HEK293 (cell line): ENCODE measurements around the gene ZBTB25.

Experiments
- CTCF ChIA-PET: fragments of 350-600 bp; formaldehyde crosslinking; extraction: SDS; loops from one replicate; lab custom pipeline; 2021; ENCODE audit warnings: antibody characterized with exemption; lab: Yijun Ruan, JAX
- POLR2A ChIA-PET: fragments of 300-600 bp; formaldehyde crosslinking; extraction: SDS; loops from one replicate; lab custom pipeline; 2020; ENCODE audit warnings: antibody characterized with exemption, inconsistent platforms; lab: Yijun Ruan, JAX
- H3K27ac ChIP-seq: fragments of 200-500 bp; sonication (Bioruptor generic); 2 replicates; pipeline ENCODE4 v1.5.1; 2014; ENCODE audit warnings: low read depth, low read length, control low read depth, inconsistent platforms; ENCODE audit errors: extremely low read depth
- H3K36me3 ChIP-seq, 2 experiments: fragments of 200-500 bp in 1 of 2; sonication (Bioruptor generic) in 1 of 2; 1 replicate in 1 of 2; 2 replicates in 1 of 2; pipeline ENCODE4 v1.5.1; 2014 to 2017; ENCODE audit warnings: inconsistent platforms in 2 of 2, low read length in 2 of 2; ENCODE audit not compliant: control insufficient read depth in 2 of 2, insufficient read depth in 1 of 2
- H3K4me1 ChIP-seq: fragments of 200-500 bp; sonication (Bioruptor generic); 2 replicates; pipeline ENCODE4 v1.5.1; 2014; ENCODE audit warnings: mild to moderate bottlenecking, low read length, inconsistent platforms; ENCODE audit not compliant: control insufficient read depth, insufficient read depth
- H3K4me3 ChIP-seq: 2 replicates; pipeline ENCODE4 v1.5.1; 2011; ENCODE audit warnings: low read depth, mild to moderate bottlenecking, control low read depth, low read length, moderate library complexity
- H3K9me3 ChIP-seq: fragments of 200-500 bp; sonication (Bioruptor generic); 2 replicates; pipeline ENCODE4 v1.5.1; 2014; ENCODE audit warnings: low read depth, low read length, inconsistent platforms; ENCODE audit not compliant: control insufficient read depth, insufficient read depth
- EGR2 ChIP-seq: fragments of 450-650 bp; formaldehyde crosslinking; IDR thresholded peaks from 2 replicates; pipeline ENCODE4 v1.5.1; 2016; ENCODE audit warnings: low read depth, missing biosample characterization, missing genetic modification characterization
- GFI1B ChIP-seq: fragments of 450-650 bp; formaldehyde crosslinking; IDR thresholded peaks from 2 replicates; pipeline ENCODE4 v1.5.1; 2016; ENCODE audit warnings: missing biosample characterization, missing genetic modification characterization
- HOXC10 ChIP-seq: sonication (generic); formaldehyde crosslinking; IDR thresholded peaks from 2 replicates; pipeline ENCODE4 v1.8.1; 2023; ENCODE audit warnings: mild to moderate bottlenecking, missing genetic modification reagents
- KLF10 ChIP-seq: fragments of 450-650 bp; IDR thresholded peaks from 2 replicates; pipeline ENCODE4 v1.5.1; 2018; ENCODE audit warnings: missing biosample characterization, mild to moderate bottlenecking, missing genetic modification characterization
- SCRT2 ChIP-seq: fragments of 450-650 bp; formaldehyde crosslinking; IDR thresholded peaks from 2 replicates; pipeline ENCODE4 v1.5.1; 2016; ENCODE audit warnings: missing biosample characterization, missing genetic modification characterization
- YY1 ChIP-seq: fragments of 450-650 bp; formaldehyde crosslinking; IDR thresholded peaks from 2 replicates; pipeline ENCODE4 v1.5.1; 2018; ENCODE audit warnings: missing biosample characterization, missing genetic modification characterization
- ZBTB10 ChIP-seq: fragments of 450-650 bp; formaldehyde crosslinking; IDR thresholded peaks from 2 replicates; pipeline ENCODE4 v1.5.1; 2016; ENCODE audit warnings: missing biosample characterization, missing genetic modification characterization
- ZFP69B ChIP-seq: fragments of 450-650 bp; formaldehyde crosslinking; IDR thresholded peaks from 2 replicates; pipeline ENCODE4 v1.5.1; 2016; ENCODE audit warnings: missing biosample characterization, missing genetic modification characterization
- ZIC2 ChIP-seq: fragments of 450-650 bp; formaldehyde crosslinking; IDR thresholded peaks from 2 replicates; pipeline ENCODE4 v1.5.1; 2016; ENCODE audit warnings: missing biosample characterization, missing genetic modification characterization
- ZNF132 ChIP-seq: fragments of 450-650 bp; formaldehyde crosslinking; IDR thresholded peaks from 2 replicates; pipeline ENCODE4 v1.5.1; 2017; ENCODE audit warnings: missing biosample characterization, missing genetic modification characterization, borderline replicate concordance
- ZNF133 ChIP-seq: fragments of 450-650 bp; formaldehyde crosslinking; IDR thresholded peaks from 2 replicates; pipeline ENCODE4 v1.5.1; 2016; ENCODE audit warnings: missing biosample characterization, missing genetic modification characterization
- ZNF16 ChIP-seq: fragments of 450-650 bp; formaldehyde crosslinking; IDR thresholded peaks from 2 replicates; pipeline ENCODE4 v1.5.1; 2016; ENCODE audit warnings: low read depth, missing biosample characterization, missing genetic modification characterization
- ZNF26 ChIP-seq: fragments of 450-650 bp; formaldehyde crosslinking; IDR thresholded peaks from 2 replicates; pipeline ENCODE4 v1.5.1; 2016; ENCODE audit warnings: missing biosample characterization, missing genetic modification characterization
- ZNF350 ChIP-seq: fragments of 450-650 bp; formaldehyde crosslinking; IDR thresholded peaks from 2 replicates; pipeline ENCODE4 v1.5.0; 2017; ENCODE audit warnings: missing biosample characterization, mild to moderate bottlenecking, missing genetic modification characterization
- ZNF354C ChIP-seq: fragments of 450-650 bp; formaldehyde crosslinking; IDR thresholded peaks from 2 replicates; pipeline ENCODE4 v1.5.1; 2016; ENCODE audit warnings: missing biosample characterization, missing genetic modification characterization, low read depth, borderline replicate concordance
- ZNF391 ChIP-seq: fragments of 450-650 bp; formaldehyde crosslinking; IDR thresholded peaks from 2 replicates; pipeline ENCODE4 v1.5.1; 2016; ENCODE audit warnings: low read depth, missing biosample characterization, missing genetic modification characterization, borderline replicate concordance
- ZNF416 ChIP-seq: fragments of 450-650 bp; formaldehyde crosslinking; IDR thresholded peaks from 2 replicates; pipeline ENCODE4 v1.5.1; 2016; ENCODE audit warnings: missing biosample characterization, missing genetic modification characterization
- ZNF548 ChIP-seq: fragments of 450-650 bp; formaldehyde crosslinking; IDR thresholded peaks from 2 replicates; pipeline ENCODE4 v1.5.1; 2016; ENCODE audit warnings: missing biosample characterization, missing genetic modification characterization
- ZNF624 ChIP-seq: fragments of 450-650 bp; formaldehyde crosslinking; IDR thresholded peaks from 2 replicates; pipeline ENCODE4 v1.5.1; 2017; ENCODE audit warnings: missing biosample characterization, missing genetic modification characterization
- ZNF707 ChIP-seq: fragments of 450-650 bp; formaldehyde crosslinking; IDR thresholded peaks from 2 replicates; pipeline ENCODE4 v1.5.1; 2016; ENCODE audit warnings: missing biosample characterization, missing genetic modification characterization
- ZNF747 ChIP-seq: fragments of 450-650 bp; formaldehyde crosslinking; IDR thresholded peaks from 2 replicates; pipeline ENCODE4 v1.5.1; 2016; ENCODE audit warnings: missing biosample characterization, missing genetic modification characterization
- TF ChIP-seq, protein P1 (sequence below): fragments of 450-650 bp; formaldehyde crosslinking; IDR thresholded peaks from 2 replicates; pipeline ENCODE4 v1.5.1; 2016; ENCODE audit warnings: missing biosample characterization, missing genetic modification characterization, low read depth
- TF ChIP-seq, protein P2 (sequence below): fragments of 450-650 bp; formaldehyde crosslinking; IDR thresholded peaks from 2 replicates; pipeline ENCODE4 v1.5.1; 2016; ENCODE audit warnings: missing biosample characterization, missing genetic modification characterization, low read depth

Gene ZBTB25

DNA sequence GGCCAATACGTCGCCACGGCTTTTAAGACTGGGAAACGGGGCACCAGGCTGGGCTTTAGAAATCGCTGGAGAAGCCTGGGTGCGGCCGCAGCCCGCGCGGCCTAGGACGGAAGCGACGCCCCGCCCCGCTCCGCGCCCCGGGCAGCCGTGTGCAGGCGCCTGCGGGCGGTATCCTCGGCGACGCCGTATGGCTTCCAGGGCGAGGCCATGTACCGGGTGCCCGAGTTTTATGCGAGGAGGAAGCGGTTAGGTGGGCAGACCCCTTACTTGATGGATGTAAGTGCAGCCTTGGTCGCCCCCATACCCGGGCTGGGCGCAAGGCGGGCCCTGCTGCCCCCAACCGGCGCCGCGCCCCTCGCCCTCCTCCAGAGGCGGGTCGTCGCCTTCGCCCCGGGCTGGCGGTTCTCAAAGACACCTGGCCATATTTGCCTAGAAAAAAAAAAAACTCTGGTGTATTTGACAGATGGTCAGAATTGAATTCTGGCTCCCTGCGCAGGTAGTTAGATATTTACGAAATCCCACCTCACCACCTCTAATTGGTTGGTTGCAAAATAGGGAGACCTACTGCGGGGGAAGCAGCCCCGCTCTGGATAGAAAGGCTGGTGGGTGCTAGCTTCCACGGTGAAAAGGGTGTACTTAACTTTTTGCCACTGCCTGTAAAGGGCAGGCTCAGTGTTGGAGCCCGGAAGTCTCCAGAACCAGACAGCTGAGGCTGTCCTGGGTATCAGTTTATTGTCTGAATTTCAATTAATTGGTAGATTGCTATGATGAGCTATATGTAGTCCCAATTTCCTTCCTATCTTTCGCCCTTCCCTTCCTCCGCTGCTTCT is 46.4 kb upstream of the ZBTB25 start, which contains the start of gene PPP1R36:
PPP1R36 (plus strand) TSS at position 171 of the 830 bp plus-strand sequence; CDS start at position 208, 37 bp downstream.
- CTCF ChIA-PET = interaction anchor here (0.7 to 0.9 kb wide), 2 partner anchors 26 to 273 kb away, joined by 4 read pairs; no protein-coding TSS in a partner anchor

GRCh38 chr14:64549016-64549415 is 45.4 kb upstream of the ZBTB25 start:
- H3K4me1 ChIP-seq = peaks cover 7% of the 10 kb centered on the region
- CTCF ChIA-PET = interaction anchor here (0.8 to 1.1 kb wide), 3 partner anchors 8 to 216 kb away, joined by 3 to 4 read pairs (median 3); partner anchors contain the start of gene HSPA2
- POLR2A ChIA-PET = interaction anchor here (1.2 kb wide), 1 partner anchor 47 kb away, joined by 4 read pairs; no protein-coding TSS in a partner anchor
- H3K9me3 ChIP-seq = no peaks in the 10 kb centered on the region
- H3K4me3 ChIP-seq = no peak overlapping the region
- H3K27ac ChIP-seq = no peak overlapping the region
- no peaks in the 10 kb centered on the region; a peak in 1 of 3 replicates for H3K36me3 ChIP-seq
- TF ChIP-seq, protein P1, sequence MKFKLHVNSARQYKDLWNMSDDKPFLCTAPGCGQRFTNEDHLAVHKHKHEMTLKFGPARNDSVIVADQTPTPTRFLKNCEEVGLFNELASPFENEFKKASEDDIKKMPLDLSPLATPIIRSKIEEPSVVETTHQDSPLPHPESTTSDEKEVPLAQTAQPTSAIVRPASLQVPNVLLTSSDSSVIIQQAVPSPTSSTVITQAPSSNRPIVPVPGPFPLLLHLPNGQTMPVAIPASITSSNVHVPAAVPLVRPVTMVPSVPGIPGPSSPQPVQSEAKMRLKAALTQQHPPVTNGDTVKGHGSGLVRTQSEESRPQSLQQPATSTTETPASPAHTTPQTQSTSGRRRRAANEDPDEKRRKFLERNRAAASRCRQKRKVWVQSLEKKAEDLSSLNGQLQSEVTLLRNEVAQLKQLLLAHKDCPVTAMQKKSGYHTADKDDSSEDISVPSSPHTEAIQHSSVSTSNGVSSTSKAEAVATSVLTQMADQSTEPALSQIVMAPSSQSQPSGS (tag by site-specific recombination) = no peak
- TF ChIP-seq ZNF133 (no peak), YY1 (no peak), ZNF16 (tag by site-specific recombination) (no peak), GFI1B (tag by site-specific recombination) (no peak), ZNF391 (no peak)

More for the DNA sequence above, 46.4 kb upstream of the ZBTB25 start, which contains the start of gene PPP1R36:
- no peak within 1 kb of the TSS for H3K27ac ChIP-seq
- TF ChIP-seq ZFP69B (tag by site-specific recombination) (no peak), ZNF132 (no peak), KLF10 (tag by site-specific recombination) (no peak), EGR2 (no peak), ZNF747 (tag by site-specific recombination) (no peak), ZNF354C (no peak), ZBTB10 (no peak), ZNF548 (tag by site-specific recombination) (no peak), ZNF707 (no peak), ZNF26 (tag by site-specific recombination) (no peak), HOXC10 (no peak), ZNF350 (tag by site-specific recombination) (no peak), ZNF416 (no peak), ZNF624 (tag by site-specific recombination) (no peak), ZIC2 (tag by site-specific recombination) (no peak), SCRT2 (tag by site-specific recombination) (no peak)
- TF ChIP-seq, protein P2, sequence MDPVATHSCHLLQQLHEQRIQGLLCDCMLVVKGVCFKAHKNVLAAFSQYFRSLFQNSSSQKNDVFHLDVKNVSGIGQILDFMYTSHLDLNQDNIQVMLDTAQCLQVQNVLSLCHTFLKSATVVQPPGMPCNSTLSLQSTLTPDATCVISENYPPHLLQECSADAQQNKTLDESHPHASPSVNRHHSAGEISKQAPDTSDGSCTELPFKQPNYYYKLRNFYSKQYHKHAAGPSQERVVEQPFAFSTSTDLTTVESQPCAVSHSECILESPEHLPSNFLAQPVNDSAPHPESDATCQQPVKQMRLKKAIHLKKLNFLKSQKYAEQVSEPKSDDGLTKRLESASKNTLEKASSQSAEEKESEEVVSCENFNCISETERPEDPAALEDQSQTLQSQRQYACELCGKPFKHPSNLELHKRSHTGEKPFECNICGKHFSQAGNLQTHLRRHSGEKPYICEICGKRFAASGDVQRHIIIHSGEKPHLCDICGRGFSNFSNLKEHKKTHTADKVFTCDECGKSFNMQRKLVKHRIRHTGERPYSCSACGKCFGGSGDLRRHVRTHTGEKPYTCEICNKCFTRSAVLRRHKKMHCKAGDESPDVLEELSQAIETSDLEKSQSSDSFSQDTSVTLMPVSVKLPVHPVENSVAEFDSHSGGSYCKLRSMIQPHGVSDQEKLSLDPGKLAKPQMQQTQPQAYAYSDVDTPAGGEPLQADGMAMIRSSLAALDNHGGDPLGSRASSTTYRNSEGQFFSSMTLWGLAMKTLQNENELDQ (tag by site-specific recombination) = no peak
- H3K4me1 ChIP-seq = no peaks in the 10 kb centered on the region
- no peak within 1 kb of the TSS for H3K4me3 ChIP-seq
- no peaks in the 10 kb centered on the region; a peak in 1 of 3 replicates for H3K36me3 ChIP-seq
- POLR2A ChIA-PET = interaction anchor here (2.4 kb wide), 1 partner anchor 9 kb away, joined by 11 read pairs; the partner anchor contains the start of gene HSPA2
- no peaks in the 10 kb centered on the region for H3K9me3 ChIP-seq
